Mesendoderm (in vitro differentiated cells): Measurements from ENCODE around the gene HS3ST1. TPM values are rescaled to one million over a fixed set of nuclear protein-coding genes. Genes with fewer than 3 reads are reported as not detected.
A peak's percentile ranks its signal among the peaks of the same experiment; 100 is the strongest.

Experiments
- DNase-seq: peaks from one replicate; pipeline ENCODE4 v3.0.0; 2013
- H2AK5ac ChIP-seq: 2 replicates; pipeline ENCODE4 v1.6.1; 2013; ENCODE audit warnings: low read length, inconsistent platforms
- H2BK120ac ChIP-seq: 2 replicates; pipeline ENCODE4 v1.6.1; 2013; ENCODE audit warnings: low read depth, mild to moderate bottlenecking, low read length, moderate library complexity, mixed read lengths
- H2BK15ac ChIP-seq: replicated peaks from 2 replicates; pipeline ENCODE4 v1.6.1; 2013; ENCODE audit warnings: low read depth, mild to moderate bottlenecking, moderate library complexity
- H2BK5ac ChIP-seq: 2 replicates; pipeline ENCODE4 v1.6.1; 2013; ENCODE audit warnings: low read length, inconsistent platforms
- H3K18ac ChIP-seq: 2 replicates; pipeline ENCODE4 v1.6.1; 2013; ENCODE audit warnings: mild to moderate bottlenecking, low read length, mixed read lengths
- H3K23ac ChIP-seq: one replicate; pipeline ENCODE4 v1.6.1; 2013; ENCODE audit warnings: low read length
- H3K27ac ChIP-seq: 2 replicates; pipeline ENCODE4 v1.5.1; 2013; ENCODE audit warnings: low read depth, mild to moderate bottlenecking, inconsistent platforms, low read length, moderate library complexity
- H3K27me3 ChIP-seq: 2 replicates; pipeline ENCODE4 v1.6.1; 2013; ENCODE audit warnings: low read length, control low read depth, mild to moderate bottlenecking, inconsistent platforms; ENCODE audit not compliant: insufficient read depth, poor library complexity
- H3K36me3 ChIP-seq: 2 replicates; pipeline ENCODE4 v1.6.1; 2013; ENCODE audit warnings: low read length, inconsistent platforms; ENCODE audit not compliant: control insufficient read depth, insufficient read depth
- H3K4ac ChIP-seq: one replicate; pipeline ENCODE4 v1.6.1; 2013; ENCODE audit warnings: low read depth, mild to moderate bottlenecking, low read length, moderate library complexity
- H3K4me1 ChIP-seq: 2 replicates; pipeline ENCODE4 v1.6.1; 2013; ENCODE audit warnings: low read depth, low read length, inconsistent platforms; ENCODE audit not compliant: control insufficient read depth
- H3K4me2 ChIP-seq: 2 replicates; pipeline ENCODE4 v1.6.1; 2013; ENCODE audit warnings: low read length
- H3K4me3 ChIP-seq: 2 replicates; pipeline ENCODE4 v1.5.1; 2013; ENCODE audit warnings: mild to moderate bottlenecking, low read length
- H3K56ac ChIP-seq: one replicate; pipeline ENCODE4 v1.6.1; 2013; ENCODE audit warnings: low read length
- H3K79me1 ChIP-seq: 2 replicates; pipeline ENCODE4 v1.6.1; 2013; ENCODE audit warnings: low read length, inconsistent platforms
- H3K79me2 ChIP-seq: 2 replicates; pipeline ENCODE4 v1.6.1; 2013; ENCODE audit warnings: mild to moderate bottlenecking, low read length; ENCODE audit not compliant: control insufficient read depth, insufficient read depth
- H3K9ac ChIP-seq: 2 replicates; pipeline ENCODE4 v1.6.1; 2013; ENCODE audit warnings: low read length, inconsistent platforms
- H4K5ac ChIP-seq: one replicate; pipeline ENCODE4 v1.6.1; 2013; ENCODE audit warnings: low read length
- H4K8ac ChIP-seq: one replicate; pipeline ENCODE4 v1.6.1; 2013; ENCODE audit warnings: low read depth, mild to moderate bottlenecking, control low read depth, low read length, moderate library complexity
- WGBS: extraction: QIAGEN DNeasy Blood & Tissue Kit; methylation state at CpG from one replicate; pipeline ENCODE4 v1.1.7; 2013; ENCODE audit warnings: low lambda C conversion rate, missing lambda C conversion rate; ENCODE audit not compliant: insufficient coverage; ENCODE audit errors: extremely low coverage; 5-methylcytosine and 5-hydroxymethylcytosine counted together
- small RNA-seq: library from polyadenylated mRNA; stranded (forward); fragments of <200 nt; extraction: miRNeasy Mini kit (QIAGEN cat#:217004); gene quantifications from one replicate; pipeline ENCODE3, GENCODE V24; 2013; ENCODE audit not compliant: insufficient read depth

The HS3ST1 gene

GRCh38 chr4:11354531-11354930, 74.2 kb downstream of the HS3ST1 start:
- Histone ChIP-seq H3K4me1 (no peaks in the 10 kb centered on the region), H3K4me2 (no peak overlapping the region), H4K8ac (no peak overlapping the region), H2BK120ac (no peak overlapping the region), H4K5ac (no peak overlapping the region), H3K36me3 (no peaks in the 10 kb centered on the region), H2AK5ac (no peak overlapping the region), H3K18ac (no peak overlapping the region), H2BK15ac (no peak overlapping the region), H3K4me3 (no peak overlapping the region), H3K27ac (no peak overlapping the region), H3K4ac (no peak overlapping the region), H3K9ac (no peak overlapping the region), H3K79me2 (no peaks in the 10 kb centered on the region), H3K27me3 (no peaks in the 10 kb centered on the region), H3K23ac (no peak overlapping the region), H3K56ac (no peak overlapping the region), H3K79me1 (no peaks in the 10 kb centered on the region), H2BK5ac (no peak overlapping the region)
- DNase-seq, result no peak
- WGBS, result no CpG with 5 or more reads among the region's 5 CpGs

GRCh38 chr4:11348449-11349088, 80.1 kb downstream of the HS3ST1 start:
- H3K9ac ChIP-seq, result no peak overlapping the region
- no peak overlapping the region for H3K4ac ChIP-seq
- no CpG with 5 or more reads among the region's 3 CpGs for WGBS
- no peaks in the 10 kb centered on the region for H3K36me3 ChIP-seq
- H2BK15ac ChIP-seq, result no peak overlapping the region
- H3K4me1 ChIP-seq, result no peaks in the 10 kb centered on the region
- DNase-seq, result no peak
- no peaks in the 10 kb centered on the region for H3K27me3 ChIP-seq
- no peak overlapping the region for H2BK120ac ChIP-seq
- no peak overlapping the region for H3K23ac ChIP-seq
- no peak overlapping the region for H4K5ac ChIP-seq
- no peak overlapping the region for H3K18ac ChIP-seq
- H3K56ac ChIP-seq, result no peak overlapping the region
- H3K4me3 ChIP-seq, result no peak overlapping the region
- H2BK5ac ChIP-seq, result no peak overlapping the region
- H3K4me2 ChIP-seq, result no peak overlapping the region
- H3K79me1 ChIP-seq, result no peaks in the 10 kb centered on the region
- H3K27ac ChIP-seq, result no peak overlapping the region
- H4K8ac ChIP-seq, result no peak overlapping the region
- no peak overlapping the region for H2AK5ac ChIP-seq
- no peaks in the 10 kb centered on the region for H3K79me2 ChIP-seq

GRCh38 chr4:11344916-11345315, 83.8 kb downstream of the HS3ST1 start:
- Histone ChIP-seq H2BK120ac (no peak overlapping the region), H3K56ac (no peak overlapping the region), H2BK5ac (no peak overlapping the region), H3K9ac (no peak overlapping the region), H4K5ac (no peak overlapping the region), H3K4ac (no peak overlapping the region), H3K4me2 (no peak overlapping the region), H3K79me1 (no peaks in the 10 kb centered on the region), H3K27ac (no peak overlapping the region), H3K27me3 (no peaks in the 10 kb centered on the region), H3K18ac (peak overlapping the region; percentile 54), H3K23ac (no peak overlapping the region), H2BK15ac (no peak overlapping the region), H3K36me3 (no peaks in the 10 kb centered on the region), H3K4me3 (no peak overlapping the region), H2AK5ac (no peak overlapping the region), H3K4me1 (no peaks in the 10 kb centered on the region), H3K79me2 (no peaks in the 10 kb centered on the region), H4K8ac (no peak overlapping the region)
- no CpG with 5 or more reads among the region's 2 CpGs for WGBS
- no peak for DNase-seq

GRCh38 chr4:11343536-11343935, 85.2 kb downstream of the HS3ST1 start:
- H3K9ac ChIP-seq, result no peak overlapping the region
- no peak overlapping the region for H4K8ac ChIP-seq
- H2BK15ac ChIP-seq, result no peak overlapping the region
- no peak overlapping the region for H4K5ac ChIP-seq
- no peak overlapping the region for H3K4me2 ChIP-seq
- no peak overlapping the region for H2BK5ac ChIP-seq
- H3K4me3 ChIP-seq, result no peak overlapping the region
- H3K36me3 ChIP-seq, result no peaks in the 10 kb centered on the region
- WGBS, result no CpG with 5 or more reads among the region's 4 CpGs
- H2BK120ac ChIP-seq, result no peak overlapping the region
- no peak overlapping the region for H2AK5ac ChIP-seq
- no peak overlapping the region for H3K56ac ChIP-seq
- H3K4me1 ChIP-seq, result no peaks in the 10 kb centered on the region
- no peaks in the 10 kb centered on the region for H3K79me1 ChIP-seq
- DNase-seq, result peak; percentile 92
- no peak overlapping the region for H3K27ac ChIP-seq
- H3K4ac ChIP-seq, result no peak overlapping the region
- no peak overlapping the region for H3K18ac ChIP-seq
- no peaks in the 10 kb centered on the region for H3K27me3 ChIP-seq
- no peaks in the 10 kb centered on the region for H3K79me2 ChIP-seq
- H3K23ac ChIP-seq, result no peak overlapping the region

Small RNA genes lying within 50 kb of the gene (small RNA-seq; reads per million reads assigned to genes)
- not detected for gene MIR572
- gene RNA5SP156, result not detected
